OCI-LY1 (cell line): ENCODE results near the gene SOX5.

Experiments
- EZH2 ChIP-seq: fragments of 200-600 bp; sonication (generic), shearing (Covaris generic); IDR thresholded peaks from 2 replicates; pipeline ENCODE4 v1.8.0; 2017; ENCODE audit warnings: borderline replicate concordance, mixed run types, mild to moderate bottlenecking, antibody characterized with exemption, low read length, moderate library complexity, mixed read lengths
- TF ChIP-seq, protein P1 (sequence below): fragments of 200-600 bp; sonication (generic), shearing (Covaris generic); IDR thresholded peaks from 2 replicates; pipeline ENCODE4 v1.5.1; 2017; ENCODE audit warnings: mild to moderate bottlenecking, antibody characterized with exemption, low read length, moderate library complexity, mixed read lengths

- TF ChIP-seq, protein P1, sequence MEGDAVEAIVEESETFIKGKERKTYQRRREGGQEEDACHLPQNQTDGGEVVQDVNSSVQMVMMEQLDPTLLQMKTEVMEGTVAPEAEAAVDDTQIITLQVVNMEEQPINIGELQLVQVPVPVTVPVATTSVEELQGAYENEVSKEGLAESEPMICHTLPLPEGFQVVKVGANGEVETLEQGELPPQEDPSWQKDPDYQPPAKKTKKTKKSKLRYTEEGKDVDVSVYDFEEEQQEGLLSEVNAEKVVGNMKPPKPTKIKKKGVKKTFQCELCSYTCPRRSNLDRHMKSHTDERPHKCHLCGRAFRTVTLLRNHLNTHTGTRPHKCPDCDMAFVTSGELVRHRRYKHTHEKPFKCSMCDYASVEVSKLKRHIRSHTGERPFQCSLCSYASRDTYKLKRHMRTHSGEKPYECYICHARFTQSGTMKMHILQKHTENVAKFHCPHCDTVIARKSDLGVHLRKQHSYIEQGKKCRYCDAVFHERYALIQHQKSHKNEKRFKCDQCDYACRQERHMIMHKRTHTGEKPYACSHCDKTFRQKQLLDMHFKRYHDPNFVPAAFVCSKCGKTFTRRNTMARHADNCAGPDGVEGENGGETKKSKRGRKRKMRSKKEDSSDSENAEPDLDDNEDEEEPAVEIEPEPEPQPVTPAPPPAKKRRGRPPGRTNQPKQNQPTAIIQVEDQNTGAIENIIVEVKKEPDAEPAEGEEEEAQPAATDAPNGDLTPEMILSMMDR = no peak
- no peak for TF ChIP-seq EZH2
Observed at GRCh38 chr12:23893611-23894010, 55.9 kb downstream of the SOX5 start.
